Upper lobe of right lung (tissue), 1 donor: ENCODE measurements around the gene OR10H1. TPM values are rescaled to one million over a fixed set of nuclear protein-coding genes. Genes with fewer than 3 reads are reported as not detected.
A peak's percentile ranks its signal among the peaks of the same experiment; 100 is the strongest.
"Not testable (repeated sequence)": the region's sequence is repeated elsewhere in the genome, so short reads cannot be mapped to it uniquely, and the experiment has no call there.

Experiments used
- ATAC-seq: fragments of 200-7000 bp; cut with Tn5 transposase; one replicate; pipeline ENCODE4 v1.9.1; 2020; ENCODE audit warnings: mild to moderate bottlenecking, moderate library complexity
- DNase-seq: peaks from one replicate; pipeline ENCODE4 v3.0.0-alpha.2; 2020
- H3K27ac ChIP-seq: fragments of 200-600 bp; one replicate; pipeline ENCODE4 v1.8.0; 2022
- H3K27me3 ChIP-seq: fragments of 200-600 bp; one replicate; pipeline ENCODE4 v1.8.0; 2022; ENCODE audit warnings: mild to moderate bottlenecking
- H3K36me3 ChIP-seq: fragments of 200-600 bp; one replicate; pipeline ENCODE4 v1.8.0; 2022
- H3K4me1 ChIP-seq: fragments of 200-600 bp; one replicate; pipeline ENCODE4 v1.8.0; 2022
- H3K4me3 ChIP-seq: fragments of 200-600 bp; one replicate; pipeline ENCODE4 v1.8.0; 2022; ENCODE audit warnings: mild to moderate bottlenecking
- H3K9me3 ChIP-seq: fragments of 200-600 bp; one replicate; pipeline ENCODE4 v1.8.0; 2022
- intact Hi-C: fragments of 100-400 bp; cut with DNase I; formaldehyde crosslinking; loops from one replicate; pipeline ENCODE4 v1.11.0; 2022
- total RNA-seq: library from RNA; stranded (reverse); fragmentation: NEBNext Ultra II Directional; extraction: Animal tissue kit (Norgen Biotek cat#: 25700); gene quantifications from one replicate; pipeline ENCODE4 v1.2.1, GENCODE V29; 2021
- TF ChIP-seq, protein P1 (sequence below): fragments of 200-600 bp; IDR thresholded peaks from one replicate; pipeline ENCODE4 v1.8.0; 2022; ENCODE audit warnings: antibody characterized with exemption
- donor health status: DM: no; HTN: yes; CAD: no; lungs with severe emphysema.

Gene OR10H1
- total RNA-seq, 1 donor from 2014 or later = not detected

- DNase-seq = no peak
- TF ChIP-seq, protein P1, sequence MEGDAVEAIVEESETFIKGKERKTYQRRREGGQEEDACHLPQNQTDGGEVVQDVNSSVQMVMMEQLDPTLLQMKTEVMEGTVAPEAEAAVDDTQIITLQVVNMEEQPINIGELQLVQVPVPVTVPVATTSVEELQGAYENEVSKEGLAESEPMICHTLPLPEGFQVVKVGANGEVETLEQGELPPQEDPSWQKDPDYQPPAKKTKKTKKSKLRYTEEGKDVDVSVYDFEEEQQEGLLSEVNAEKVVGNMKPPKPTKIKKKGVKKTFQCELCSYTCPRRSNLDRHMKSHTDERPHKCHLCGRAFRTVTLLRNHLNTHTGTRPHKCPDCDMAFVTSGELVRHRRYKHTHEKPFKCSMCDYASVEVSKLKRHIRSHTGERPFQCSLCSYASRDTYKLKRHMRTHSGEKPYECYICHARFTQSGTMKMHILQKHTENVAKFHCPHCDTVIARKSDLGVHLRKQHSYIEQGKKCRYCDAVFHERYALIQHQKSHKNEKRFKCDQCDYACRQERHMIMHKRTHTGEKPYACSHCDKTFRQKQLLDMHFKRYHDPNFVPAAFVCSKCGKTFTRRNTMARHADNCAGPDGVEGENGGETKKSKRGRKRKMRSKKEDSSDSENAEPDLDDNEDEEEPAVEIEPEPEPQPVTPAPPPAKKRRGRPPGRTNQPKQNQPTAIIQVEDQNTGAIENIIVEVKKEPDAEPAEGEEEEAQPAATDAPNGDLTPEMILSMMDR = no peak
- Histone ChIP-seq H3K9me3 (no peaks in the 10 kb centered on the region), H3K27ac (no peak overlapping the region), H3K36me3 (no peaks in the 10 kb centered on the region), H3K4me1 (peaks cover 13% of the 10 kb centered on the region), H3K27me3 (no peaks in the 10 kb centered on the region), H3K4me3 (no peak overlapping the region)
- intact Hi-C loops = no loop called here
- ATAC-seq = no peak
Observed at GRCh38 chr19:15838351-15838750, 22.9 kb upstream of the OR10H1 start.

DNA sequence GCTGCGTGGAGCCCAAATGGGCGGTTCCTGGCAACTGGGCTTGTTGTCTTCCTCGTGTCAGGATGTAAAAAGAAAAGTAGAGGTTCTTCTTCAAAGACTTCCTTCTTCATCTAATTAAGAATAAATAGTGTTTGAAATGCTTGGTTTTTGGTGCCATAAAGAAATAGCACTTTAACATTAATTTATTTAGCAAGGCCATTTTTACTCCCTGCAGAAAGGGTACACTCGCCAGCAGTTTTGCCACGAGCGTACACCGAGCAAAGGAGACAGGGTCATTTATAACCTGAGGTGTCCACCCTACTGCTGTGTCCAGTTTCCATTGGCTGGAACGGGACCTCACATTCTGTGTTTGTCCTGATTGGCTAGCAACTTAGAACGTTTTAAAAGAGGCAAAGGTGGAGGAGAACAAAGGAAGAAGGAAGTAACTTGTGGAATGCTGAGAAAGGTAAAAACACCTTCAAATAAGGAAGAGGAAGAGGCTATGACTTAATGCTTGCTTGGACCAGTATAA is 21.8 kb upstream of the OR10H1 start:
- DNase-seq (no peak), ATAC-seq (no peak)
- Histone ChIP-seq H3K27ac (peak overlapping the region; percentile 100), H3K36me3 (no peaks in the 10 kb centered on the region), H3K4me1 (peaks cover 13% of the 10 kb centered on the region), H3K4me3 (peak overlapping the region; percentile 81), H3K9me3 (no peaks in the 10 kb centered on the region), H3K27me3 (no peaks in the 10 kb centered on the region)
- intact Hi-C loops = no loop called here
- TF ChIP-seq, protein P1 = no peak

DNA sequence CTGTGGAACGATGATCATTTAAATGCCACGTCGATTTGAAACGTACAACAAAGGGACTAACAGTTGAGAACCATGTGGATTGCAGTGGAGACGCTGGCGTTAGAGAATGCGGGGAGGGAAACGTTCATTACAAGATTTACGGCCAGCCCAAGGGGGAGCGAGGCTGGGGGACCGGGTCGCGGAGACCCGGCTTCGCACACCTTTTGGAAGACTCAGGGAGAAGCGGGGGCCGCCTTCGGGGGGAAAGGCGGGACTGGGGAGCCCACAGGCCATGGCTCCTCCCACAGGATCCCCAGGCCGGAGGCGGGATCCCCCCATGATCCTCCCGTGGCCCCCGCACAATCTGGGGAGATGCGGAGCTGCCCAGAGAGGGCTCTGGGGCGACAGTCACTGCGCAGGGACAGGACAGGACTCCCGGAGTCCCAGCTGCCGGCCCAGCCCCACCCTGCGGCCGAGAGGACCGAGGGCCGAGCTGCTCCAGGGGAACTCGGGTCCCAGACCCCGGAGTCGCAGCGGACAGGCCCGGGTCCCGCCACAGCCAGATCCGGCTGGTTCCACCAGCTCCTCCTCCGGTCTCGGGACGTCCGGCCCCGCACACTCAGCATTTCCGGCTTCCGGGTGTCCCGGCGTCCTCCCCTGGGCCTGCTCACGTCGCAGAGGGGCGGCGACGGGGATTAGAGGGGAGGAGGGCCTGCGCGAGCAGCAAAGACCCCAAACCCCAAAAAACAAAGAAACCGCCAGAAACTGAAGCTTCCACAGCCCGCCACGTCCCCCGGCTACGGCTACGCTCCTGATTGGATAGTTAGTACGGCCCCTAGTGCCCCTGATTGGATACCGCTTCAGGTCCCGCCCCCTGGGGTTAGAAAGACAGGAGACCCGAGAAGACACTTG is 21.1 kb upstream of the OR10H1 start:
- H3K27me3 ChIP-seq = no peaks in the 10 kb centered on the region
- no peaks in the 10 kb centered on the region for H3K36me3 ChIP-seq
- peak; percentile 97 for DNase-seq
- peak; percentile 99 for ATAC-seq
- no peaks in the 10 kb centered on the region for H3K9me3 ChIP-seq
- TF ChIP-seq, protein P1 = no peak
- H3K4me3 ChIP-seq = peak overlapping the region; percentile 81
- peak overlapping the region; percentile 100 for H3K27ac ChIP-seq
- intact Hi-C loops = no loop called here
- H3K4me1 ChIP-seq = peaks cover 13% of the 10 kb centered on the region

DNA sequence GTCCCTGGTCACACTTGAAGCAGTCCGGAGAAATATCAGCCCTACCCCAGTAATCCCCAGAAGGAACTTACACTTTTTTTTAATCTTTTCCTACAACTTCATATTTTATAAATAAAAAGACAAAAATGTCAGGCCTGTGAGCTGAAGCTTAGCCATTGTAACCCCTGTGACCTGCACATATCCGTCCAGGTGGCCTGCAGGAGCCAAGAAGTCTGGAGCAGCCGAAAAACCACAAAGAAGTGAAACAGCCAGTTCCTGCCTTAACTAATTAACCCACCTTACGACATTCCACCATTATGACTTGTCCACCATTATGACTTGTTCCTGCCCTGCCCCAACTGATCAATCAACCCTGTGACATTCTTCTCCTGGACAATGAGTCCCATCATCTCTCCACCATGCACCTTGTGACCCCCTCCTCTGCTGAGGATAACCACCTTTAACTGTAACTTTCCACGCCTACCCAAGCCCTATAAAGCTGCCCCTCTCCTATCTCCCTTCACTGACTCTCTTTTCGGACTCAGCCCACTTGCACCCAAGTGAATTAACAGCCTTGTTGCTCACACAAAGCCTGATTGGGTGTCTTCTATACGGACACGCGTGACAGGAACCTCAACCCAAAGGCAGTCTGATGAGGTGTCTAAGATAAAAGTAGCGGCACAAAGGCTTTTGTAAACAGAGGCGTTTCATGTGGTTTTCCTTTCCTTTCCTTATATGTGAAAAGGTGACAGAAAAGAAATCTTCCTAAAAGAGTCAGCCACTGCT is 20.3 kb upstream of the OR10H1 start:
- H3K9me3 ChIP-seq, ATAC-seq, H3K36me3 ChIP-seq, intact Hi-C loops, DNase-seq, H3K27me3 ChIP-seq: not testable (repeated sequence)
- Histone ChIP-seq H3K4me3 (peak overlapping the region; percentile 81), H3K27ac (peak overlapping the region; percentile 100), H3K4me1 (peaks cover 13% of the 10 kb centered on the region)

- H3K36me3 ChIP-seq, H3K4me3 ChIP-seq, H3K27ac ChIP-seq, H3K27me3 ChIP-seq, intact Hi-C loops, DNase-seq, H3K9me3 ChIP-seq, ATAC-seq: not testable (repeated sequence)
- peaks cover 13% of the 10 kb centered on the region for H3K4me1 ChIP-seq
Observed at GRCh38 chr19:15834232-15834631, 18.8 kb upstream of the OR10H1 start.

GRCh38 chr19:15831626-15832025 is 16.2 kb upstream of the OR10H1 start:
- TF ChIP-seq, protein P1 = no peak
- Histone ChIP-seq H3K9me3 (no peaks in the 10 kb centered on the region), H3K36me3 (no peaks in the 10 kb centered on the region), H3K27me3 (no peaks in the 10 kb centered on the region), H3K4me1 (peaks cover 9% of the 10 kb centered on the region), H3K27ac (no peak overlapping the region), H3K4me3 (no peak overlapping the region)
- ATAC-seq = no peak
- intact Hi-C loops = no loop called here
- no peak for DNase-seq
